Left lung (tissue), 10 donors: Measurements from ENCODE around the gene FAM89B. TPM values are rescaled to one million over a fixed set of nuclear protein-coding genes. Genes with fewer than 3 reads are reported as not detected.
A peak's percentile ranks its signal among the peaks of the same experiment; 100 is the strongest.

ENCODE experiments used
- ATAC-seq: fragments of 200-7000 bp; cut with Tn5 transposase; one replicate; pipeline ENCODE4 v1.9.1; 2020; ENCODE audit warnings: moderate library complexity
- DNase-seq, 4 donors: peaks; one replicate each; pipeline ENCODE4 v3.0.0-alpha.2; 2013 to 2020
- H3K27ac ChIP-seq, 2 donors: fragments of 200-600 bp; sonication (generic) in 1 of 2; one replicate each; pipeline versions ENCODE4 v1.5.0 to v1.8.0; 2020 to 2021
- H3K27me3 ChIP-seq, 2 donors: fragments of 200-600 bp; sonication (generic) in 1 of 2; one replicate each; pipeline versions ENCODE4 v1.5.0 to v1.8.0; 2020 to 2021
- H3K36me3 ChIP-seq, 2 donors: fragments of 200-600 bp; sonication (generic) in 1 of 2; one replicate each; pipeline versions ENCODE4 v1.5.0 to v1.8.0; 2020 to 2021
- H3K4me1 ChIP-seq, 2 donors: fragments of 200-600 bp; one replicate each; pipeline ENCODE4 v1.8.0; 2021
- H3K4me3 ChIP-seq, 2 donors: fragments of 200-600 bp; sonication (generic) in 1 of 2; one replicate each; pipeline versions ENCODE4 v1.5.0 to v1.8.0; 2020 to 2021; ENCODE audit warnings: mild to moderate bottlenecking in 1 of 2
- H3K9me3 ChIP-seq, 2 donors: fragments of 200-600 bp; sonication (generic) in 1 of 2; one replicate each; pipeline versions ENCODE4 v1.5.0 to v1.8.0; 2020 to 2021
- CTCF ChIP-seq, 2 donors: fragments of 200-600 bp; sonication (generic) in 1 of 2; IDR thresholded peaks; one replicate each; pipeline versions ENCODE4 v1.5.0 to v1.8.0; 2021; ENCODE audit warnings: antibody characterized with exemption in 2 of 2
- intact Hi-C, 2 donors: fragments of 100-400 bp; cut with DNase I; formaldehyde crosslinking; loops; one replicate each; pipeline versions ENCODE4 v1.11.2 to v1.14.2; 2022
- polyA plus RNA-seq, 6 donors: library from polyadenylated mRNA; unstranded; fragments of 120-200 nt; gene quantifications; one replicate each; pipeline ENCODE4 v1.2.1, GENCODE V29; 2013; ENCODE audit not compliant: insufficient read length in 6 of 6
- total RNA-seq, 2 donors: library from RNA; stranded (reverse); fragmentation: NEBNext Ultra II Directional; extraction: Animal tissue kit (Norgen Biotek cat#: 25700); gene quantifications; one replicate each; pipeline ENCODE4 v1.2.1, GENCODE V29; 2021
- donor health status: DM: no; HTN: yes; CAD: no.
- donor health status: DM: no; HTN: no; CAD: no.

FAM89B gene
- total and polyA plus RNA-seq, 8 donors: 20.7 to 57.5 (median 34.9) TPM

- intact Hi-C loops: no loop called here
- H3K27me3 ChIP-seq: no peaks in the 10 kb centered on the region
- no peak for DNase-seq
- H3K4me3 ChIP-seq: no peak overlapping the region
- no peak for ATAC-seq
- peaks cover 13 to 30% of the 10 kb centered on the region in 2 donors for H3K4me1 ChIP-seq
- H3K9me3 ChIP-seq: no peaks in the 10 kb centered on the region
- H3K27ac ChIP-seq: no peak overlapping the region
- H3K36me3 ChIP-seq: peaks cover 0 to 76% of the 10 kb centered on the region in 2 donors
- TF ChIP-seq CTCF (IDR thresholded peaks at IDR 0.05): no peak
Measured at GRCh38 chr11:65537296-65537597, 35.1 kb upstream of the FAM89B start.

- intact Hi-C loops: no loop called here
- H3K27ac ChIP-seq: no peak overlapping the region
- no peak for ATAC-seq
- TF ChIP-seq CTCF (IDR thresholded peaks at IDR 0.05): no peak
- H3K9me3 ChIP-seq: no peaks in the 10 kb centered on the region
- no peak for DNase-seq
- H3K36me3 ChIP-seq: peaks cover 0 to 71% of the 10 kb centered on the region in 2 donors
- no peak overlapping the region for H3K4me3 ChIP-seq
- peaks cover 13 to 30% of the 10 kb centered on the region in 2 donors for H3K4me1 ChIP-seq
- no peaks in the 10 kb centered on the region for H3K27me3 ChIP-seq
Measured at GRCh38 chr11:65537620-65538231, 34.6 kb upstream of the FAM89B start.

- DNase-seq: no peak
- no peak for TF ChIP-seq CTCF (IDR thresholded peaks at IDR 0.05)
- intact Hi-C loops: no loop called here
- H3K27me3 ChIP-seq: no peaks in the 10 kb centered on the region
- peaks cover 0 to 64% of the 10 kb centered on the region in 2 donors for H3K36me3 ChIP-seq
- no peak overlapping the region for H3K27ac ChIP-seq
- peaks cover 13 to 30% of the 10 kb centered on the region in 2 donors for H3K4me1 ChIP-seq
- no peak overlapping the region for H3K4me3 ChIP-seq
- H3K9me3 ChIP-seq: no peaks in the 10 kb centered on the region
- ATAC-seq: no peak
Measured at GRCh38 chr11:65538232-65538914, 34.0 kb upstream of the FAM89B start.

GRCh38 chr11:65538915-65539743 is 33.2 kb upstream of the FAM89B start:
- Histone ChIP-seq H3K4me1 (peaks cover 13 to 30% of the 10 kb centered on the region in 2 donors), H3K9me3 (no peaks in the 10 kb centered on the region), H3K27me3 (no peaks in the 10 kb centered on the region), H3K36me3 (peaks cover 0 to 57% of the 10 kb centered on the region in 2 donors), H3K27ac (peak overlapping the region in 1 of 2 donors; percentile 85), H3K4me3 (peak overlapping the region; percentile 37 to 47)
- no peak for DNase-seq
- ATAC-seq: no peak
- intact Hi-C loops: no loop called here
- TF ChIP-seq CTCF (IDR thresholded peaks at IDR 0.05): no peak
